Stimulated activated naive CD8-positive, alpha-beta T cell treated with anti-CD3 and anti-CD28 coated beads, Interleukin-15, Interleukin-2, amounts not matched to agents 100 U/mL and 50 U/mL, for 24 hours (primary cell): ENCODE results near the gene CYB5R3.
A peak's percentile ranks its signal among the peaks of the same experiment; 100 is the strongest.
"Not testable (repeated sequence)": the region's sequence is repeated elsewhere in the genome, so short reads cannot be mapped to it uniquely, and the experiment has no call there.

ENCODE experiments used
- ATAC-seq: fragments of 150-1000 bp; cut with Tn5 transposase; one replicate; pipeline ENCODE4 v1.10.0; 2021
- DNase-seq: peaks from one replicate; pipeline ENCODE4 v3.0.0; 2021

Gene CYB5R3

GRCh38 chr22:42678894-42679293 is 29.7 kb upstream of the CYB5R3 start:
- ATAC-seq (no peak), DNase-seq (no peak)

- not testable (repeated sequence) for DNase-seq, ATAC-seq
Observed at GRCh38 chr22:42677936-42678335, 28.7 kb upstream of the CYB5R3 start.

GRCh38 chr22:42676059-42676607 is 26.9 kb upstream of the CYB5R3 start:
- ATAC-seq = no peak
- no peak for DNase-seq

- DNase-seq (no peak), ATAC-seq (no peak)
Observed at GRCh38 chr22:42673898-42674401, 24.8 kb upstream of the CYB5R3 start.

- DNase-seq, ATAC-seq: not testable (repeated sequence)
Observed at GRCh38 chr22:42673071-42673470, 23.9 kb upstream of the CYB5R3 start.

GRCh38 chr22:42670921-42671709 is 21.9 kb upstream of the CYB5R3 start:
- ATAC-seq = no peak
- no peak for DNase-seq

- DNase-seq = no peak
- ATAC-seq = no peak
Observed at GRCh38 chr22:42670046-42670445, 20.9 kb upstream of the CYB5R3 start.

- not testable (repeated sequence) for ATAC-seq, DNase-seq
Observed at GRCh38 chr22:42666393-42666792, 17.2 kb upstream of the CYB5R3 start.

GRCh38 chr22:42664976-42665831 is 16.0 kb upstream of the CYB5R3 start:
- ATAC-seq (no peak), DNase-seq (no peak)

GRCh38 chr22:42661985-42662831 is 13.0 kb upstream of the CYB5R3 start:
- DNase-seq (peak; percentile 88), ATAC-seq (peak; percentile 75)

- ATAC-seq (no peak), DNase-seq (no peak)
Observed at GRCh38 chr22:42656578-42656977, 7.4 kb upstream of the CYB5R3 start.

- no peak for ATAC-seq
- no peak for DNase-seq
Observed at GRCh38 chr22:42655693-42656092, 6.5 kb upstream of the CYB5R3 start.

GRCh38 chr22:42654436-42655073 is 5.4 kb upstream of the CYB5R3 start:
- no peak for ATAC-seq
- no peak for DNase-seq

GRCh38 chr22:42653999-42654398 is 4.8 kb upstream of the CYB5R3 start:
- ATAC-seq (no peak), DNase-seq (no peak)

- ATAC-seq = no peak
- no peak for DNase-seq
Observed at GRCh38 chr22:42651134-42651533, 1.9 kb upstream of the CYB5R3 start.

- DNase-seq (peak; percentile 34), ATAC-seq (peak; percentile 67)
Observed at GRCh38 chr22:42648368-42649245, 585 bp downstream of the CYB5R3 start.

GRCh38 chr22:42648017-42648367 is 1.2 kb downstream of the CYB5R3 start:
- DNase-seq = no peak

GRCh38 chr22:42646569-42647525 is 2.3 kb downstream of the CYB5R3 start:
- DNase-seq (no peak), ATAC-seq (no peak)

More at GRCh38 chr22:42648017-42648367, 1.2 kb downstream of the CYB5R3 start:
- ATAC-seq = no peak

GRCh38 chr22:42645938-42646568 is 3.1 kb downstream of the CYB5R3 start:
- DNase-seq = no peak
- ATAC-seq = no peak
